GM23338 (cell line): ENCODE results near the gene RUSC1. TPM values are rescaled to one million over a fixed set of nuclear protein-coding genes. Genes with fewer than 3 reads are reported as not detected.

ENCODE experiments used
- ATAC-seq: fragments of 200-7000 bp; cut with Tn5 transposase; 3 replicates; pipeline ENCODE4 v1.9.1; 2020
- DNase-seq: peaks from one replicate; pipeline ENCODE4 v3.0.0-alpha.2; 2015; ENCODE audit warnings: low spot score
- H2AFZ ChIP-seq: fragments of 200-600 bp; sonication (generic); 2 replicates; pipeline ENCODE4 v1.8.0; 2016; ENCODE audit warnings: antibody characterized with exemption, mild to moderate bottlenecking, moderate library complexity
- H3F3A ChIP-seq: fragments of 200-600 bp; sonication (generic); replicated peaks from 2 replicates; pipeline ENCODE4 v1.8.0; 2017; ENCODE audit warnings: antibody characterized with exemption, mixed run types, low read depth
- H3K27ac ChIP-seq: fragments of 200-600 bp; sonication (generic); 2 replicates; pipeline ENCODE4 v1.6.1; 2016; ENCODE audit warnings: low read depth
- H3K27me3 ChIP-seq: fragments of 200-600 bp; sonication (generic); 2 replicates; pipeline ENCODE4 v1.8.0; 2016; ENCODE audit warnings: mild to moderate bottlenecking, mixed run types, moderate library complexity; ENCODE audit not compliant: insufficient read depth
- H3K36me3 ChIP-seq: fragments of 200-600 bp; sonication (generic); 2 replicates; pipeline ENCODE4 v1.8.0; 2016; ENCODE audit warnings: mild to moderate bottlenecking; ENCODE audit not compliant: insufficient read depth
- H3K4me1 ChIP-seq: fragments of 200-600 bp; sonication (generic); 2 replicates; pipeline ENCODE4 v1.8.0; 2016; ENCODE audit warnings: mild to moderate bottlenecking, moderate library complexity; ENCODE audit not compliant: insufficient read depth
- H3K4me2 ChIP-seq: fragments of 200-600 bp; sonication (generic); 2 replicates; pipeline ENCODE4 v1.7.1; 2017; ENCODE audit warnings: mixed run types
- H3K4me3 ChIP-seq: fragments of 200-600 bp; sonication (generic); 2 replicates; pipeline ENCODE4 v1.6.1; 2016; ENCODE audit warnings: mixed run types
- H3K79me2 ChIP-seq: fragments of 200-600 bp; sonication (generic); replicated peaks from 2 replicates; pipeline ENCODE4 v1.8.0; 2017; ENCODE audit warnings: mild to moderate bottlenecking; ENCODE audit not compliant: insufficient read depth
- H3K9me2 ChIP-seq: fragments of 200-600 bp; sonication (generic); 2 replicates; pipeline ENCODE4 v1.8.0; 2017; ENCODE audit not compliant: insufficient read depth
- H4K20me1 ChIP-seq: fragments of 200-600 bp; sonication (generic); replicated peaks from 2 replicates; pipeline ENCODE4 v1.8.0; 2017; ENCODE audit warnings: mild to moderate bottlenecking; ENCODE audit not compliant: insufficient read depth
- H3K27ac Mint-ChIP-seq: 2 replicates; pipeline ENCODE4 v1.8.0; 2020; ENCODE audit warnings: inconsistent platforms, mild to moderate bottlenecking, moderate library complexity, mixed read lengths
- H3K27me3 Mint-ChIP-seq: 3 replicates; pipeline ENCODE4 v1.8.0; 2022; ENCODE audit warnings: low read depth, mild to moderate bottlenecking, moderate library complexity, mixed read lengths, inconsistent platforms; ENCODE audit not compliant: insufficient read depth, poor library complexity
- H3K36me3 Mint-ChIP-seq: 3 replicates; pipeline ENCODE4 v1.8.0; 2021; ENCODE audit warnings: low read depth, mild to moderate bottlenecking, inconsistent platforms, moderate library complexity, mixed read lengths
- H3K4me1 Mint-ChIP-seq: 3 replicates; pipeline ENCODE4 v1.8.0; 2020; ENCODE audit warnings: mild to moderate bottlenecking, inconsistent platforms, mixed read lengths
- H3K4me3 Mint-ChIP-seq: 3 replicates; pipeline ENCODE4 v1.8.0; 2021; ENCODE audit warnings: moderate library complexity, mild to moderate bottlenecking, inconsistent platforms, mixed read lengths
- H3K9me3 Mint-ChIP-seq: 3 replicates; pipeline ENCODE4 v1.8.0; 2020; ENCODE audit warnings: moderate library complexity, mild to moderate bottlenecking, inconsistent platforms, mixed read lengths
- CREB1 ChIP-seq: fragments of 250-450 bp; sonication (Bioruptor Pico); IDR thresholded peaks from 2 replicates; pipeline ENCODE4 v1.5.0; 2020; ENCODE audit warnings: low read depth, mild to moderate bottlenecking, moderate library complexity
- CTCF ChIP-seq, 2 experiments: fragments of 200-600 bp in 1 of 2; sonication (generic) in 1 of 2; conservative IDR thresholded peaks; 2 replicates each; pipeline versions ENCODE4 v1.5.1 to v1.6.1; 2016 to 2017; ENCODE audit warnings: antibody characterized with exemption in 2 of 2, low read depth in 2 of 2, mild to moderate bottlenecking in 2 of 2, moderate library complexity in 1 of 2
- EZH2 ChIP-seq: fragments of 200-600 bp; sonication (generic); IDR thresholded peaks from one replicate; pipeline ENCODE4 v1.8.0; 2017; ENCODE audit warnings: antibody characterized with exemption, mild to moderate bottlenecking, low read depth; ENCODE audit not compliant: unreplicated experiment
- EZH2phosphoT487 ChIP-seq: fragments of 200-600 bp; sonication (generic); IDR thresholded peaks from one replicate; pipeline ENCODE4 v1.8.1; 2018; ENCODE audit warnings: antibody characterized with exemption; ENCODE audit not compliant: unreplicated experiment
- JUNB ChIP-seq: IDR thresholded peaks from one replicate; pipeline ENCODE4 v1.6.1; 2016; ENCODE audit warnings: antibody characterized with exemption; ENCODE audit not compliant: unreplicated experiment
- NANOG ChIP-seq: IDR thresholded peaks from 2 replicates; pipeline ENCODE4 v1.6.1; 2016; ENCODE audit warnings: antibody characterized with exemption, borderline replicate concordance
- STAT1 ChIP-seq: IDR thresholded peaks from one replicate; pipeline ENCODE4 v1.6.1; 2016; ENCODE audit warnings: antibody characterized with exemption; ENCODE audit not compliant: unreplicated experiment
- ZNF331 ChIP-seq: fragments of 250-450 bp; sonication (Bioruptor Pico); IDR thresholded peaks from 2 replicates; pipeline ENCODE4 v1.5.0; 2020; ENCODE audit warnings: low read depth, mild to moderate bottlenecking, moderate library complexity
- polyA plus RNA-seq: library from polyadenylated mRNA; unstranded; fragments of >200 nt; fragmentation: Nextera tagmentation; extraction: Ambion mirVana; gene quantifications from 2 replicates; pipeline ENCODE4 v1.2.1, GENCODE V29; 2016
- total RNA-seq: library from RNA; depleted of rRNA; stranded (reverse); fragments of >200 nt; shearing (Covaris generic); gene quantifications from 2 replicates; pipeline ENCODE4 v1.2.3, GENCODE V29; 2014
- TF ChIP-seq, protein P1 (sequence below): IDR thresholded peaks from one replicate; pipeline ENCODE4 v1.6.1; 2018; ENCODE audit warnings: antibody characterized with exemption; ENCODE audit not compliant: unreplicated experiment
- TF ChIP-seq, protein P2 (sequence below): IDR thresholded peaks from 2 replicates; pipeline ENCODE4 v1.6.1; 2016; ENCODE audit warnings: antibody characterized with exemption

Gene RUSC1
- total and polyA plus RNA-seq, 2 experiments from 2014 or later, result 53.4 to 87.7 TPM

GRCh38 chr1:155300024-155300423 lies 20.7 kb upstream of the RUSC1 start:
- Histone ChIP-seq H3K27ac (no peak overlapping the region), H2AFZ (no peak overlapping the region), H3K36me3 (no peaks in the 10 kb centered on the region), H3K4me2 (no peak overlapping the region), H3K4me1 (peaks cover 17% of the 10 kb centered on the region), H3K79me2 (no peaks in the 10 kb centered on the region), H3F3A (0 out of 2 replicates have a peak, but pooled peaks cover 11% of the 10 kb centered on the region), H3K9me2 (no peaks in the 10 kb centered on the region), H3K4me3 (no peak overlapping the region), H4K20me1 (no peaks in the 10 kb centered on the region), H3K27me3 (peaks cover 13% of the 10 kb centered on the region)
- Mint-ChIP-seq H3K4me1 (peaks cover 29% of the 10 kb centered on the region), H3K4me3 (no peak overlapping the region), H3K9me3 (no peaks in the 10 kb centered on the region), H3K27me3 (peaks cover 20% of the 10 kb centered on the region), H3K36me3 (no peaks in the 10 kb centered on the region; the same call in 2 of the 3 replicates), H3K27ac (no peak overlapping the region)
- TF ChIP-seq NANOG (no peak), ZNF331 (CRISPR knock-in tag) (no peak), JUNB (no peak), EZH2 (no peak), STAT1 (no peak)
- TF ChIP-seq, protein P1, sequence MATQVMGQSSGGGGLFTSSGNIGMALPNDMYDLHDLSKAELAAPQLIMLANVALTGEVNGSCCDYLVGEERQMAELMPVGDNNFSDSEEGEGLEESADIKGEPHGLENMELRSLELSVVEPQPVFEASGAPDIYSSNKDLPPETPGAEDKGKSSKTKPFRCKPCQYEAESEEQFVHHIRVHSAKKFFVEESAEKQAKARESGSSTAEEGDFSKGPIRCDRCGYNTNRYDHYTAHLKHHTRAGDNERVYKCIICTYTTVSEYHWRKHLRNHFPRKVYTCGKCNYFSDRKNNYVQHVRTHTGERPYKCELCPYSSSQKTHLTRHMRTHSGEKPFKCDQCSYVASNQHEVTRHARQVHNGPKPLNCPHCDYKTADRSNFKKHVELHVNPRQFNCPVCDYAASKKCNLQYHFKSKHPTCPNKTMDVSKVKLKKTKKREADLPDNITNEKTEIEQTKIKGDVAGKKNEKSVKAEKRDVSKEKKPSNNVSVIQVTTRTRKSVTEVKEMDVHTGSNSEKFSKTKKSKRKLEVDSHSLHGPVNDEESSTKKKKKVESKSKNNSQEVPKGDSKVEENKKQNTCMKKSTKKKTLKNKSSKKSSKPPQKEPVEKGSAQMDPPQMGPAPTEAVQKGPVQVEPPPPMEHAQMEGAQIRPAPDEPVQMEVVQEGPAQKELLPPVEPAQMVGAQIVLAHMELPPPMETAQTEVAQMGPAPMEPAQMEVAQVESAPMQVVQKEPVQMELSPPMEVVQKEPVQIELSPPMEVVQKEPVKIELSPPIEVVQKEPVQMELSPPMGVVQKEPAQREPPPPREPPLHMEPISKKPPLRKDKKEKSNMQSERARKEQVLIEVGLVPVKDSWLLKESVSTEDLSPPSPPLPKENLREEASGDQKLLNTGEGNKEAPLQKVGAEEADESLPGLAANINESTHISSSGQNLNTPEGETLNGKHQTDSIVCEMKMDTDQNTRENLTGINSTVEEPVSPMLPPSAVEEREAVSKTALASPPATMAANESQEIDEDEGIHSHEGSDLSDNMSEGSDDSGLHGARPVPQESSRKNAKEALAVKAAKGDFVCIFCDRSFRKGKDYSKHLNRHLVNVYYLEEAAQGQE, result no peak
- no peak for DNase-seq
- no peak for ATAC-seq

DNA sequence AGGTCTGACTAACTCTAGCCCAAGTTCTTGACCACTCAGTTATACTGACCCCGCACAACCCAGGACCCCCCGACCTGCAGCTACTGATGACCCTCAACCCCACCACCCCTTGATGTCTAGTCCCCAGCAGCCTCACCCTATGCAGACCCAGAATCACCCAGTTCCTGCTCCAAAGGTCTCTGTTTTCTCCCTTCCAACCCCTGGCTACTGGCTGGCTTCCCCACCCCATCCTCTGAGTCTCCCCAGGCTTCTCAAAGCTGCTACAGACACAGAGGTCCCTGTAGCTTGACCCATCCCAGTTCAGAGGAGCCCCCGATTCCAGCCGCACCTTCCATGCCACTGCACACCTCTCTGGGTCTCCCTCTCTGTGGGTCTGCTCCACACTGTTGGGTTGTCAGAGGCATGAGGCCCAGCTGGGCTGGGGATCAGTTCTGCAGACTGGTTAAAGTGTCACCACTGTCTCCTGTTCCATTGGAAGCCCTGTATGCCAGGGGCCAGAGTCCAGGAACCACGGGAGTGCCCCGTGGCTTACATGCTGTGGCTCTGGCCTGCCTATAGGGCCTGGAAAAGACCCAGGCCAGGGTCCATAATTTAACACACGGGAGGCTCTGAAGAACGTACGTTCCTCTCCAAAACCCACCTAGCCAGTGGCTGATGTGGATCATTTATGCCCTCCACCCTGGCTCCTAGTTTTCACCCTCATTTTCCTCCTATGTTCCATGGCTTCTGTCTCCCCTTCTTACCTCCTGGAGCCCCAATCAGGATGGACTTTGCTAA lies 20.0 kb upstream of the RUSC1 start:
- Histone ChIP-seq H3K36me3 (no peaks in the 10 kb centered on the region), H4K20me1 (no peaks in the 10 kb centered on the region), H3K4me3 (no peak overlapping the region), H3K79me2 (no peaks in the 10 kb centered on the region), H2AFZ (no peak overlapping the region), H3K27ac (no peak overlapping the region), H3K9me2 (no peaks in the 10 kb centered on the region), H3K4me2 (no peak overlapping the region), H3K4me1 (peaks cover 16% of the 10 kb centered on the region), H3F3A (0 out of 2 replicates have a peak, but pooled peaks cover 8% of the 10 kb centered on the region), H3K27me3 (peaks cover 7% of the 10 kb centered on the region)
- H3K4me1 Mint-ChIP-seq, result peaks cover 25% of the 10 kb centered on the region
- no peak overlapping the region for H3K27ac Mint-ChIP-seq
- DNase-seq (no peak), ATAC-seq (no peak)
- no peaks in the 10 kb centered on the region for H3K9me3 Mint-ChIP-seq
- no peaks in the 10 kb centered on the region; the same call in 2 of the 3 replicates for H3K36me3 Mint-ChIP-seq
- H3K27me3 Mint-ChIP-seq, result peaks cover 16% of the 10 kb centered on the region
- no peak overlapping the region for H3K4me3 Mint-ChIP-seq
- TF ChIP-seq CREB1 (CRISPR knock-in tag) (no peak), CTCF (conservative IDR thresholded peaks at IDR 0.05; ENCODE audit: low read depth in 2 of 2) (no peak), EZH2 (no peak), EZH2phosphoT487 (no peak)
- TF ChIP-seq, protein P2, sequence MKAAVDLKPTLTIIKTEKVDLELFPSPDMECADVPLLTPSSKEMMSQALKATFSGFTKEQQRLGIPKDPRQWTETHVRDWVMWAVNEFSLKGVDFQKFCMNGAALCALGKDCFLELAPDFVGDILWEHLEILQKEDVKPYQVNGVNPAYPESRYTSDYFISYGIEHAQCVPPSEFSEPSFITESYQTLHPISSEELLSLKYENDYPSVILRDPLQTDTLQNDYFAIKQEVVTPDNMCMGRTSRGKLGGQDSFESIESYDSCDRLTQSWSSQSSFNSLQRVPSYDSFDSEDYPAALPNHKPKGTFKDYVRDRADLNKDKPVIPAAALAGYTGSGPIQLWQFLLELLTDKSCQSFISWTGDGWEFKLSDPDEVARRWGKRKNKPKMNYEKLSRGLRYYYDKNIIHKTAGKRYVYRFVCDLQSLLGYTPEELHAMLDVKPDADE, result no peak
- TF ChIP-seq, protein P1, result no peak
